Activated CD8-positive, alpha-beta memory T cell treated with anti-CD3 and anti-CD28 coated beads for 24 hours (primary cell): Measurements from ENCODE around the gene SPESP1.
"Not testable (repeated sequence)": the region's sequence is repeated elsewhere in the genome, so short reads cannot be mapped to it uniquely, and the experiment has no call there.

Experiments used
- DNase-seq: peaks from one replicate; pipeline ENCODE4 v3.0.0-alpha.2; 2020

Gene SPESP1

DNA sequence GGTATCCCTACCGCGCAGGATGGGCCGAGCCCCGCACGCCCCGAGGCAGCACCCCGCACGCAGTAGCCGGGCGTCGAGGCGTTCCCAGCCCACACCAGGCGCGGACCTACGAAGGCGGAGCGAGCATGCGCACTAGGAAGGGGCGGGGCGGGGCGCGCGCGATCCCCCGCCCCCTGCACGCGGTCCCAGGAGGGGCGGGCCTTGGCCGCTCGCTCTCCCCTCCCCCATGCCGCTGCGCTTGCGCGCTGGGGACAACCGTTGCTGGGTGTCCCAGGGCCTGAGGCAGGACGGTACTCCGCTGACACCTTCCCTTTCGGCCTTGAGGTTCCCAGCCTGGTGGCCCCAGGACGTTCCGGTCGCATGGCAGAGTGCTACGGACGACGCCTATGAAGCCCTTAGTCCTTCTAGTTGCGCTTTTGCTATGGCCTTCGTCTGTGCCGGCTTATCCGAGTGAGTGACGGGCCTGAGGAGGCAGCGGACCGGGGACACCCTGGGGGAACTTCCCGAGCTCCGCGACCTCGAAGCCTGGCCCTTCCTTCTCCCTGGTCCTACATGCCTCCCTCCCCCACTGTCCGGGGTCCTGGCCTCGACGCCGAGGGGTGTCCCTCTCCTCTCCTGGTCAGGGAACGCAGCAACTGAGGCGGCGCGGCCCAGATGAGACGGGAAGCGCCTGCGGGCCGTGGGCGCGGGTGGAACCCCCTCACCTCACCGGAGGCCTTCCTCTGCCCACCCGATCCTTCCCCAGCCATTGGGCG, at the start of gene SPESP1:
Gene SPESP1, plus strand, starts transcription at position 258 of the 755 bp plus-strand sequence. Its CDS starts 129 bp downstream, at position 387.
- DNase-seq: peak; percentile 69

- DNase-seq: no peak
These were observed 45.3 kb upstream of the SPESP1 start for GRCh38 chr15:68885070-68885469.

DNA sequence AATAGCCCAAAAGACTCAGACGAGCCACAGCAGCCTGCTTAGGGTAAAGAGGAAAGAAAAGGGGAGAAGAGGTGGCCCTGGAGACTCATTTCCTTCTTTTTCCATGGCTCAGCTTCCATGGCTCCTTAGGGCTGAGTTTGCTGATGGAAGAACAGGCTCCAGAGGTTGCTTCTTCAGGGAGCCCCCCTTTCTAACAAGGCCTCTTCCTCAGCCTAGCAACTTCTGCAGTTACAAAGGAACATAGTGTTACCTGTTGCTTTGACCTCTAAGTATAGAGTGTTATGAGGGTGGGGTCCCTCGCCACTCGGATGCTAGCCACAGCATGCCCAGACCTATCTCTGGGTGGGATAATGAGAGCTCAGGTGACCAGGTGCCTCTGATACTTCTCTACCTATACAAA, 43.2 kb upstream of the SPESP1 start:
- no peak for DNase-seq

DNA sequence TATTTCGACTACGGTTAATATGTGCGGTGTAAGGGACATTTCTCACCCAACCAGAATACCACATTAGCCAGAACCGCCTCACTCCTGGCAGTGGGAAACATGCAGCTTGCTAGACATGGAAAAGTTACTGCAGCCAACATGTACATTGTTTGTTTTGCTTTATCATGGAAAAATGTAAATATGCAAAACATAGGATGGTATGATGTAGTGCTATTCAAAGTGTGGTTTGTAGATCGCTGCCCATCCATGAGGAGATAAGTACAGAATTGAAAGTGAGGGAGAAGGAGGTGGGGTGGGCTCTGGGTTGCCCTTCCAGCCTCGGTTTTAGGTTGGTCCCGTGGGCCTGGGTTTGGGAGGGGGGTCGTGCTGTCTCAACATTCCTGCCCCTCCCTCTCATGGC, 42.5 kb upstream of the SPESP1 start:
- no peak for DNase-seq

DNA sequence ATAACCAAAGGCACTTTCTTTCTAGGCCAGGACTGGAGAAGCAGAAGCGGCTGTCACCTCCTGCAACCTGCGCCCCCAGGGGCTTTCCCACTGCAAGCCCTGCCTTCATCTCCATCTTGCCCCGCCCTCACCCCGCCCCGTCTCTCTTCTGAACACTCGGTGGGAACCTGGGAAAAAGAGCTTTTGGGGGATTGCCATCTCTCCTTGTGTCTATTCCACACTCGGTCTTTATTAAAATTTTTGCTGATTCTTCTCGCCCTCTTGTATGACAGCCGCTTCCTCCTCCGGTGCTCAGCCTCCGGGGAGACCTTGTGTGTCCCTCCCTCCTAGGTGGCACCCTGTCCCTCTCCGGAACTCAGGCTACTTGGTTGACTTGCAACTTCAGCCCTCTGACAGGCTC, 41.9 kb upstream of the SPESP1 start:
- peak; percentile 59 for DNase-seq

- no peak for DNase-seq
These were observed 36.1 kb upstream of the SPESP1 start for GRCh38 chr15:68894208-68894607.

- DNase-seq: no peak
These were observed 34.1 kb upstream of the SPESP1 start for GRCh38 chr15:68896178-68896577.

DNA sequence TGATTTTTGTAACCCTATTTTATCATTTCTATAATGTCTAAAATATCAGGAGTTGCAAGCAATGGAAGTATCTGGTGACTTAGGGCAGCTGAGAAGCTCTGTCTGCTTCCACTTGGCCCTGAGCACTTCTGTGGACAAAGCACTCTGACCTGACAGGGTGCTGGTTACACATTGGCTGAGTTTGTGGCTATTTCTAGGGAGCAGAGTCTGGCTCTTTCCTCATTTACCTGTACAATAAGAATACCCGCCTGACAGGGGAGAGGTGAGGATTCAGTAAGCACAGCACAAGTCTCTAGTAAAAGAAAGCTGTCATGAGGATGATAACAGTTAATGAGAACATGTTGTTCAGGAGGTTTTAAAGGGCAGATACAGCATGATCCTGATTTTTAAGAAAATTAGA, 33.3 kb upstream of the SPESP1 start:
- no peak for DNase-seq

- DNase-seq: no peak
These were observed 30.3 kb upstream of the SPESP1 start for GRCh38 chr15:68900027-68900426.

GRCh38 chr15:68907396-68907923, 22.9 kb upstream of the SPESP1 start:
- no peak for DNase-seq

GRCh38 chr15:68909601-68910100, 20.7 kb upstream of the SPESP1 start:
- DNase-seq: no peak

DNA sequence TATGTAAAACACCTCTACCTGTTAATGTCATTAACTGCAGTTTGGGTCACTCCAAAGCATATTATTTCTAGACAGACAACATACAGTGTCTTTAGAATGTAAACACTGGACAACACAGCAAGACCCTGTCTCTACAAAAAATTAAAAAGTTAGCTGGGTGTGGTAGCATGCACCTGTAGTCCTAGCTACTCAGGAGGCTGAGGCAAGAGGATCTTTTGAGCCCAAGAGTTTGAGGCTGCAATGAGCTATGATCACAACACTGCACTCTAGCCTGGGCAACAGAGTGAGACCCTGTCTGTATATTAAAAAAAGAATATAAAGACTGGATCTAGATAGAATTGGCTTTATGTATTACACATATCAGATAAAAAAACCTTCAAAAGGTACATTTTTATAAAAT, 20.0 kb upstream of the SPESP1 start:
- no peak for DNase-seq

DNA sequence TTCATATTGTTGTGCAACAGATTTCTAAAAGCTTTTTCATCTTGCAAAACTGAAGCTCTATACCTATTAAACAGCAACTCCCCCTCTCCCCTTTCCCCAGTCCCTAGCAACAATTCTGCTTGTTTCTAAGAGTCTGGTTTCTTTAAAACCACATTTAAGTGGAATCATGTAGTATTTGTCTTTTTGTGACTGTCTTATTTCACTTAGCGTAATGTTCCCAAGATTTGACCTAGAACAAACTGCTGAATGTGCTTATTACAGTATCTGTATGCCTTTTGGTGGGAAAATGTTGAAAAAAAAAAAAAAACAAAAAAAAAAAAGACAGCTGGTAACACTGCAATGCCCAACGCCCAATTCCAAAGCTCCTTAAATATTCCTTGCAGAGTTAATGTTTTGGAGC, 19.5 kb upstream of the SPESP1 start:
- no peak for DNase-seq

DNA sequence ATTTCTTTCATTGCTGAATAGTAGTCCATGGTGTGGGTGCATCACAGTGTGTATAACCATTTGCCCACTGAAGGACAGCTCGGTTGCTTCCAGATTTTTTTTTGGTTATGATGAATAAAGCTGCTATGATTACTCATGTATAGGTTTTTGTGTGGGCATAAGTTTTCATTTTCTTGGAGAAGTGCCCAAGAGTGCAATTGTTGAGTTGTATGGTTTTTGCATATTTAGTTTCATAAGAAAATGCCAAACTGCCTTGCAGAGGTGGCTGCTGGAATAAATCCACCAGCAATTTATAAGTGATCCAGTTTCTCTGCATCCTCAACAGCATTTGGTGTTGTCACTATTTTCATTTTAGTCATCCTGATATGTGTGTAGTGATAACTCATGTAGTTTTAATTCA, 8.4 kb upstream of the SPESP1 start:
- DNase-seq: no peak

DNA sequence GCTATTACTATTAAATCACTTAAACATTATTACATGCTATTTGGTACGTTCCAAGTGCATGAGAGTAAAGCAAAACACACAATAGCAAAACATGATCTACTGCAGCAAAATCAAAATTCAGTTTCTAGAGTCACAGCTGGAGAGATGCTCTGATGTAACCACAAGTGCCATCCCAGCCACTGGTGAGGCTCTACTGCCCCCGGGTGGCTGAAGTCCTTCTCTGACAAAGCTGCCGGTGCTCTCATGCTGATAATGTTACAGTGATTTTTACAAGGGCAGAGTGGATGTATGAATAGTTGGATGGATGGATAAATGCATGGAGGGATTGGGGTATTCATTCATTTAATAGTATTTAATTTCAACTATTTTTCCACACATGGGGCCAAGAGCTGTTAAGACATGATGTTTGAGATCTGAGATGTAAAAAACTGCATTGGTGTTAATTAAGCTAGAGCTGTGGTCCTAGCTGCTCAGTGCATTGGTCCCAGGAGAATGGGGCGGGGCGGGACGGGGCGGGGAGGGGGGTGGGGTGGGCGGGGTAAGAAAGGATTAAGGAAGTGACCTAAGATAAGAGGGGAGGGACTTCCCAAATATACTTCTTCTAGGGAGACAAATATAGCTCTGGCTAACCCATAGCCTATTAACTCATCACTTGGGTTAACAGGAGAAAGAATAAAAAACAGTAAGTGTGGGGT, 5.3 kb upstream of the SPESP1 start:
- DNase-seq: peak; percentile 77

- no peak for DNase-seq
These were observed 2.7 kb downstream of the SPESP1 start for GRCh38 chr15:68933001-68933400.

DNA sequence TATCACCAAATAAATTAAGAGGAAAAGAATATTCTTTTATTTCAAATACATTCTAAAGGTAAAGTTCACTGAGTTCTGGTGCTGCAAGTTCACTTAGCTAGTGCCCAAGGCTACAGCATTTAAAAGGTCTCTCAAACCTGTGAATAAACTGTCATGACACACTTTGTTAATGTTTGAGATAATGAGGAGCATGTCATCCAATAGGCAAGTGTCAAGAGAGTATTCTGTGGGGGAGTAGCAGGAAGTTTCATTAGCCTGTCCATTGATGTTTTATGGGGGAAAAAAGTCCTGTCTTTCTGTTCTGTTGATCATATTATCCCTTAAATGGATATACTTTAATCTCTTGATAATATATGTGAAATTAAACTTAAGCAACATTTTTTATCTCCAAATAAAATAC, 4.0 kb downstream of the SPESP1 start:
- no peak for DNase-seq

DNA sequence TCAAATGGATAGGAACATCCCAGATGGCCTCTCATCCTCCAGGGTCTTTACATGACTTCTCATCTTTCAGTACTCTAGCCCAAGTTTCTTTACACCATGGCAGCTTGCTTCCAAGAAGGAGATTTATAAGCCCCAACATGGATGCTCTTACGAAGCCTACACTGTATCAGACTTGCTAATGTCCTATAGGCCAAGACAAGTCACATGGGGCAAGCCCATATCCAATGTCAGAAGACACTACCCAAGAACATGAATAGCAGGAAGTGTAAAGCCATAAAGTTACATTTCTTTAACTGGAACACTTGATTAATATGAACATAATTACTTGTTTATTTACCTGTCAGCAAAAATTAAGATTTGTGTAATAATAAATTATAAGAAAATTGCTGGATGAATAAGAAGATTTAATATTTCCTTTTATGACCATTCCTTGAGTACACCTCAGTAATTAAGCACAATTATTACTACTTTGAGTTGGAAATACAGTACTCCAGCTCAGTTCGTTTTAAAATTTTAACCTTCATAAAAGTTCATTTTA, 5.1 kb downstream of the SPESP1 start:
- no peak for DNase-seq

DNA sequence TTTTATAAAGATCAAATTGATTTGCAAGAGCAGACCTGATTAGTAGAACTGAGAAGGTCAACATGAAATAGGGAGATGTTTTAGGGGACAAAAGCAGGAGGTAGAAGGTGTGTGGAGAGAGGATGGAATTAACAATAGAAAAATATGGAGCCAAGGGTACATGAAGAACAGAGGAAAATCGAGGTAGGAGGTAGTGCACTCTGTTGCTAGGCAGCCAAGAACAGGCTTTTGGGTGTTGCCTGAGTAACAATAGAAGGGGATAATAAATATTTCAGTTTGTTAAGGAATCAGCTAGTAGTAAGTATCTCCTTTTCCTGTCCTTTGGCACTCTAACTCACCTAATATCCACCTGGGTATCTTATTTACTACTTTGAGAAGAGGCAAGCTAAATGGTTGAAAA, 9.2 kb downstream of the SPESP1 start:
- no peak for DNase-seq

DNA sequence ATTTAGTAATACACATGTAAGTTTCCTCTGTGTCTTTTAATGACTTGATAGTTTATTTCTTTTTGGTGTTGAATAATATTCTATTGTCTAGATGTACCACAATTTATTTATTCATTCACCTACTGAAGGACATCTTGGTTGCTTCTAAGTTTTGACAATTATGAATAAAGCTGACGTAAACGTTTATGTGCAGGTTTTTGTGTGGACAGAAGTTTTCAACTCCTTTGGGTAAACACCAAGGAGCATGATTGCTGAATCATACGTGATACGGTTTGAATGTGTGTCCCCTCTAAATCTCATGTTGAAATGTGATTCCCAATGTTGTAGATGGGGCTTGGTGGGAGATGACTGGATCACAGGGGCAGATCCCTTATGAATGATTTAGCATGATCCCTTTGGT, 21.5 kb downstream of the SPESP1 start:
- DNase-seq: no peak

GRCh38 chr15:68957696-68958095, 27.4 kb downstream of the SPESP1 start:
- no peak for DNase-seq

GRCh38 chr15:68958597-68958996, 28.3 kb downstream of the SPESP1 start:
- DNase-seq: no peak

GRCh38 chr15:68962465-68962864, 32.1 kb downstream of the SPESP1 start:
- DNase-seq: no peak

GRCh38 chr15:68963719-68964118, 33.4 kb downstream of the SPESP1 start:
- not testable (repeated sequence) for DNase-seq
